ENCODE data around the gene LRRC23. TPM values are rescaled to one million over a fixed set of nuclear protein-coding genes. Genes with fewer than 3 reads are reported as not detected.
A peak's percentile ranks its signal among the peaks of the same experiment; 100 is the strongest.
"Not testable (repeated sequence)": the region's sequence is repeated elsewhere in the genome, so short reads cannot be mapped to it uniquely, and the experiment has no call there.

Gene LRRC23
- total and polyA plus RNA-seq, 3 donors from 2014 or later, result 32.7 to 112 (median 33.9) TPM

GRCh38 chr12:6873094-6874014, 31.3 kb upstream of the LRRC23 start, which contains the start of gene SPSB2:
Gene SPSB2, minus strand, starts transcription at chr12:6873303. Its CDS starts 402 bp downstream, at chr12:6872901.
- WGBS, 2 donors, result 3 to 4% methylated on average over 5 to 60 of the region's 66 CpGs
- H3K27ac ChIP-seq, result peak within 1 kb of the TSS; percentile 42 to 81

GRCh38 chr12:6874015-6874368, 30.6 kb upstream of the LRRC23 start:
- 30 to 39% methylated on average over 9 of the region's 9 CpGs for WGBS, 2 donors
- peak overlapping the region; percentile 77 to 86 for H3K4me3 ChIP-seq
- intact Hi-C loops (cut with DNase I; ENCODE audit: low total_unique reads); H3K27me3 ChIP-seq; H3K9me3 ChIP-seq; H3K36me3 ChIP-seq (ENCODE audit: low read depth, missing control alignments); DNase-seq: not testable (repeated sequence)
- peak overlapping the region; percentile 42 to 81 for H3K27ac ChIP-seq
- peaks cover 27% of the 10 kb centered on the region for H3K4me1 ChIP-seq

More at GRCh38 chr12:6873094-6874014, 31.3 kb upstream of the LRRC23 start, which contains the start of gene SPSB2:
- intact Hi-C loops (cut with DNase I; ENCODE audit: low total_unique reads), result no loop called here
- TF ChIP-seq CTCF (IDR thresholded peaks at IDR 0.05) (no peak), POLR2A (IDR thresholded peaks at IDR 0.05) (no peak)
- Histone ChIP-seq H3K27me3 (no peaks in the 10 kb centered on the region), H3K36me3 (ENCODE audit: low read depth, missing control alignments) (no peaks in the 10 kb centered on the region), H3K4me3 (peak within 1 kb of the TSS; percentile 77 to 86), H3K9me3 (no peaks in the 10 kb centered on the region), H3K4me1 (peaks cover 33% of the 10 kb centered on the region)
- peak; percentile 97 for DNase-seq

GRCh38 chr12:6879824-6880223, 24.8 kb upstream of the LRRC23 start:
- H3K27me3 ChIP-seq; H3K4me1 ChIP-seq; intact Hi-C loops (cut with DNase I; ENCODE audit: low total_unique reads); H3K27ac ChIP-seq; H3K4me3 ChIP-seq; DNase-seq; H3K9me3 ChIP-seq; H3K36me3 ChIP-seq (ENCODE audit: low read depth, missing control alignments): not testable (repeated sequence)
- WGBS, 2 donors, result 86 to 97% methylated on average over 11 of the region's 11 CpGs

GRCh38 chr12:6883252-6883651, 21.4 kb upstream of the LRRC23 start:
- intact Hi-C loops (cut with DNase I; ENCODE audit: low total_unique reads), result no loop called here

GRCh38 chr12:6883683-6884082, 20.9 kb upstream of the LRRC23 start:
- H3K27ac ChIP-seq, result no peak overlapping the region
- DNase-seq, result no peak
- TF ChIP-seq POLR2A (IDR thresholded peaks at IDR 0.05) (no peak), CTCF (IDR thresholded peaks at IDR 0.05) (no peak)
- H3K27me3 ChIP-seq, result no peaks in the 10 kb centered on the region
- intact Hi-C loops (cut with DNase I; ENCODE audit: low total_unique reads), result no loop called here
- H3K36me3 ChIP-seq (ENCODE audit: low read depth, missing control alignments), result no peaks in the 10 kb centered on the region
- H3K4me3 ChIP-seq, result no peak overlapping the region
- no peaks in the 10 kb centered on the region for H3K4me1 ChIP-seq
- H3K9me3 ChIP-seq, result no peaks in the 10 kb centered on the region
- 91 to 94% methylated on average over 9 to 11 of the region's 11 CpGs for WGBS, 2 donors

More at GRCh38 chr12:6883252-6883651, 21.4 kb upstream of the LRRC23 start:
- Histone ChIP-seq H3K27ac (no peak overlapping the region), H3K27me3 (no peaks in the 10 kb centered on the region), H3K9me3 (no peaks in the 10 kb centered on the region), H3K4me1 (no peaks in the 10 kb centered on the region), H3K4me3 (no peak overlapping the region), H3K36me3 (ENCODE audit: low read depth, missing control alignments) (no peaks in the 10 kb centered on the region)
- no peak for DNase-seq
- 93 to 94% methylated on average over 5 of the region's 5 CpGs for WGBS, 2 donors
- TF ChIP-seq CTCF (IDR thresholded peaks at IDR 0.05), result no peak
- TF ChIP-seq POLR2A (IDR thresholded peaks at IDR 0.05), result no peak
